Astrocyte of the spinal cord (primary cell): ENCODE measurements around the gene SEMA7A.

Experiments
- DNase-seq: peaks from one replicate; pipeline ENCODE4 v3.0.0; 2011; ENCODE audit warnings: low read depth, low spot score
- H3K4me3 ChIP-seq: 2 replicates; pipeline ENCODE4 v1.5.1; 2011; ENCODE audit warnings: low read depth, mild to moderate bottlenecking, low read length, moderate library complexity
- CTCF ChIP-seq: IDR thresholded peaks from 2 replicates; pipeline ENCODE4 v1.5.1; 2012; ENCODE audit warnings: low read depth, mild to moderate bottlenecking, low read length, inconsistent platforms
- in situ Hi-C: cut with HindIII; loops from 2 replicates; pipeline ENCODE4 v1.10.0; 2017; ENCODE audit warnings: low sequenced_read_pairs

Gene SEMA7A

DNA sequence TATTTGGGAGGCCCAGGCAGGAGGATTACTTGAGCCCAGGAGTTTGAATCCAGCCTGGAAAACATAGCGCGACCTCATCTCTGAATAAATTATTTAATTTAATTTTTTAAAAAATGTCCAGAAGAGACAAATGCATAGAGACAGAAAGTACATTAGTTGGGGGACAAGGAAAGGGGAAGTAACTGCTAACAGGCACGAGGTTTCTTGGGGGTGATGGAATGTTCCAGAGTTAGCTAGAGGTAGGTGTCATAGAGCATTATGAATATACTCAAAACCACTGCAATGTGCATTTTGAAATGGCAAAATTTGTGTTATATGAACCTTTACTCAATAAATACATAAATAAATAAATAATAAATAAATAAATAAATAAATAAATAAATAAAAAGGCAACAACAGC is 34.7 kb downstream of the SEMA7A start:
- DNase-seq, result no peak
- in situ Hi-C loops, result no loop called here
- no peak overlapping the region for H3K4me3 ChIP-seq
- TF ChIP-seq CTCF, result no peak

DNA sequence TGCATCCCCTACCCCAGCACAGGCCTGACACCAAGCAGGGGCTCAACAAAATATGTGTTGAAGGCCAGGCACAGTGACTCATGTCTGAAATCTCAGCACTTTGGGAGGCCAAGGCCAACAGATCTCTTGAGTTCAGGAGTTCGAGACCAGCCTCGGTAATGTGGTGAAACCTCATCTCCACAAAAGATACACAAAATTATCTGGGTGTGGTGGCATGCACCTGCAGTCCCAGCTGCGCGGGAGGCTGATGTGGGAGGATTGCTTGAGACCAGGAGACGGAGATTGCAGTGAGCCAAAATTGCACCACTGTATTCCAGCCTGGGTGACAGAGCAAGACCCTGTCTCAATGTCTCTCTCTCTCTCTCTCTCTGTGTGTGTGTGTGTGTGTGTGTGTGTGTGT is 35.6 kb downstream of the SEMA7A start:
- no peak overlapping the region for H3K4me3 ChIP-seq
- no peak for DNase-seq
- no peak for TF ChIP-seq CTCF
- in situ Hi-C loops, result no loop called here

DNA sequence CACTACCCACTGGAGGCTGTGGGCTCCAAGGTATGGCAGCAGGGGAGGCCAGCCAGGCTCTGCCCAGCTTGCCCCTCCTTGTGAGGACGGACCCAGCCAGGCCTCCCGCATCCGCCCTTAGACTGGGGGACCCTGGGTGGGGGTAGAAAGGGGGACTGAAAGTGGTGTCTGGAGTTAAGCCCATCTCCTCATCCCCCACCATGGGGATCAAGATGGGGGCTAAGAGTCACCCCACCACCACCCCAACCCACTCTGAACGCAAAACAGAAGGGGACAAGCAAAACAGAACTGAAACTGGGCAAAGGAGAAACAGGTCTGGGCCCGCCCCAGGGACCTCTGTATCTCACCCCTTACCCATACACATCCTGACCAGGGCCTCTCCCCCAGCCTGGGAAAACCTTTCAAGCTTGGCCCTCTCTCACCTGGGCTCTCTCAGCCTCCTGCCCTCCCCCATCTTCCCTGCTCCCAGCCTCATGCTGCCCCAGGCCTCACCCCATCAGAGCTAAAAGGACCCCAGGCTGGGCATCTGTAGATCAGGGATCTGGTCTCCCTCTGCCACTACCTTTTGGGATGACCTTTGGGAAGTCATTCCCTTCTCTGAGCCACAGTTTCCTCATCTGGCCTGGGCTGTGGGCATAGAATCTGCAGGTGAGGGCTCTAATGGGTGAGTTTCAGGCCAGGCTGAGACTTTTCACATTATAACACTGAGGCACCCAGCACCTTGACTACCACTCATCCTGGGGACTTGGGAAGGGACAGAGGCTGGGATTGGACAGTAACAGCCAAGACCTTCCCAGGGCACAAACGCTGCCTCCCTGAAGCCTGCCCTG is 36.3 kb downstream of the SEMA7A start:
- H3K4me3 ChIP-seq, result no peak overlapping the region
- no peak for TF ChIP-seq CTCF
- DNase-seq, result no peak
- in situ Hi-C loops, result no loop called here

- no peak overlapping the region for H3K4me3 ChIP-seq
- DNase-seq, result peak; percentile 80
- in situ Hi-C loops, result no loop called here
- no peak for TF ChIP-seq CTCF
Observed at GRCh38 chr15:74396445-74397238, 37.1 kb downstream of the SEMA7A start.

- no peak for DNase-seq
- in situ Hi-C loops, result no loop called here
- no peak for TF ChIP-seq CTCF
Observed at GRCh38 chr15:74396146-74396438, 37.7 kb downstream of the SEMA7A start.

DNA sequence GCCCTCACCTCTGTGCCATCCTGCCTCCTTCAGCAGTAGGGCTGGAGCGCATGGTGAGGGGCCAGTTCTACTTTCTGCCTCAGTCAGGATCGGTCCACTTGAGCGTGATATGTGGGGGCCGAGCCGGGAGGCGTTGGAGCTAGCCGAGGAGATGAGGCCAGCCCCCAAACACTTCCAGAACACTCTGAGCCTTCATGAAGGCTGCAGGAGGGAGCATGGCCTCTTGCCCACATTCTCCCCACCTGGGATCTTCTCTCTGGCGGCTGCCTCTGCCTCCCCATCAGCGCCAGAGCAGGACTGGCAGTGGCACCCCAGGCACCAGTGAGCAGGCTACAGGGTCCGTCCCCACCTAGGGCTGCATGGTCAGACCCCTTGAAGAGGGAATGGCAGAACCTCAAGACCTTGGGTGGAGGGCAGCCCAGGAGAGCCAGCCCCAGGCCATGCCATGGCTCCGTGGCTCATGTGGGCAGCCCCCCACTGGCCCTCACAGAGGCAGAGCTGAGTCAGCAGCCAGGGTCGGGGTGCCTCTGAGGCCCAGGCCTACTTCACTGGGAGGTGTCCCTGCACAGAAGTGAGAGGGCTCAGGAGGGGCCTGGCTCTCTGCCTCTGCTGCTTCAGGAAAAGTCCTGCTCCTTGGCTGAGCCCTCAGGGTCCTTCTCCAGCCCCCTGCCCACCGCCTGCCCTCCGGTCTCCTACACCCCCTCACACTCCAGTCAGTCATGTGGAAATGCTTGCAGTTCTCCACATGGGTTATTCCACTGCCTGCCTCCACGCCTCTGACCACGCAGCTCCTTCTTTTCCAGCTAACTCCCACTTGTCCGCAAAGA is 38.2 kb downstream of the SEMA7A start:
- in situ Hi-C loops, result no loop called here
- H3K4me3 ChIP-seq, result no peak overlapping the region
- TF ChIP-seq CTCF, result no peak
- no peak for DNase-seq

More at GRCh38 chr15:74396146-74396438, 37.7 kb downstream of the SEMA7A start:
- no peak overlapping the region for H3K4me3 ChIP-seq
